ENCODE results near the gene NUP37. TPM values are rescaled to one million over a fixed set of nuclear protein-coding genes. Genes with fewer than 3 reads are reported as not detected.

The NUP37 gene
- total and polyA plus RNA-seq, 2 of the 8 experiments (the other 6 are each of a cell fraction or from before 2014, with no cell fraction given) = 53.5 to 71.0 TPM

- TF ChIP-seq, protein P1, sequence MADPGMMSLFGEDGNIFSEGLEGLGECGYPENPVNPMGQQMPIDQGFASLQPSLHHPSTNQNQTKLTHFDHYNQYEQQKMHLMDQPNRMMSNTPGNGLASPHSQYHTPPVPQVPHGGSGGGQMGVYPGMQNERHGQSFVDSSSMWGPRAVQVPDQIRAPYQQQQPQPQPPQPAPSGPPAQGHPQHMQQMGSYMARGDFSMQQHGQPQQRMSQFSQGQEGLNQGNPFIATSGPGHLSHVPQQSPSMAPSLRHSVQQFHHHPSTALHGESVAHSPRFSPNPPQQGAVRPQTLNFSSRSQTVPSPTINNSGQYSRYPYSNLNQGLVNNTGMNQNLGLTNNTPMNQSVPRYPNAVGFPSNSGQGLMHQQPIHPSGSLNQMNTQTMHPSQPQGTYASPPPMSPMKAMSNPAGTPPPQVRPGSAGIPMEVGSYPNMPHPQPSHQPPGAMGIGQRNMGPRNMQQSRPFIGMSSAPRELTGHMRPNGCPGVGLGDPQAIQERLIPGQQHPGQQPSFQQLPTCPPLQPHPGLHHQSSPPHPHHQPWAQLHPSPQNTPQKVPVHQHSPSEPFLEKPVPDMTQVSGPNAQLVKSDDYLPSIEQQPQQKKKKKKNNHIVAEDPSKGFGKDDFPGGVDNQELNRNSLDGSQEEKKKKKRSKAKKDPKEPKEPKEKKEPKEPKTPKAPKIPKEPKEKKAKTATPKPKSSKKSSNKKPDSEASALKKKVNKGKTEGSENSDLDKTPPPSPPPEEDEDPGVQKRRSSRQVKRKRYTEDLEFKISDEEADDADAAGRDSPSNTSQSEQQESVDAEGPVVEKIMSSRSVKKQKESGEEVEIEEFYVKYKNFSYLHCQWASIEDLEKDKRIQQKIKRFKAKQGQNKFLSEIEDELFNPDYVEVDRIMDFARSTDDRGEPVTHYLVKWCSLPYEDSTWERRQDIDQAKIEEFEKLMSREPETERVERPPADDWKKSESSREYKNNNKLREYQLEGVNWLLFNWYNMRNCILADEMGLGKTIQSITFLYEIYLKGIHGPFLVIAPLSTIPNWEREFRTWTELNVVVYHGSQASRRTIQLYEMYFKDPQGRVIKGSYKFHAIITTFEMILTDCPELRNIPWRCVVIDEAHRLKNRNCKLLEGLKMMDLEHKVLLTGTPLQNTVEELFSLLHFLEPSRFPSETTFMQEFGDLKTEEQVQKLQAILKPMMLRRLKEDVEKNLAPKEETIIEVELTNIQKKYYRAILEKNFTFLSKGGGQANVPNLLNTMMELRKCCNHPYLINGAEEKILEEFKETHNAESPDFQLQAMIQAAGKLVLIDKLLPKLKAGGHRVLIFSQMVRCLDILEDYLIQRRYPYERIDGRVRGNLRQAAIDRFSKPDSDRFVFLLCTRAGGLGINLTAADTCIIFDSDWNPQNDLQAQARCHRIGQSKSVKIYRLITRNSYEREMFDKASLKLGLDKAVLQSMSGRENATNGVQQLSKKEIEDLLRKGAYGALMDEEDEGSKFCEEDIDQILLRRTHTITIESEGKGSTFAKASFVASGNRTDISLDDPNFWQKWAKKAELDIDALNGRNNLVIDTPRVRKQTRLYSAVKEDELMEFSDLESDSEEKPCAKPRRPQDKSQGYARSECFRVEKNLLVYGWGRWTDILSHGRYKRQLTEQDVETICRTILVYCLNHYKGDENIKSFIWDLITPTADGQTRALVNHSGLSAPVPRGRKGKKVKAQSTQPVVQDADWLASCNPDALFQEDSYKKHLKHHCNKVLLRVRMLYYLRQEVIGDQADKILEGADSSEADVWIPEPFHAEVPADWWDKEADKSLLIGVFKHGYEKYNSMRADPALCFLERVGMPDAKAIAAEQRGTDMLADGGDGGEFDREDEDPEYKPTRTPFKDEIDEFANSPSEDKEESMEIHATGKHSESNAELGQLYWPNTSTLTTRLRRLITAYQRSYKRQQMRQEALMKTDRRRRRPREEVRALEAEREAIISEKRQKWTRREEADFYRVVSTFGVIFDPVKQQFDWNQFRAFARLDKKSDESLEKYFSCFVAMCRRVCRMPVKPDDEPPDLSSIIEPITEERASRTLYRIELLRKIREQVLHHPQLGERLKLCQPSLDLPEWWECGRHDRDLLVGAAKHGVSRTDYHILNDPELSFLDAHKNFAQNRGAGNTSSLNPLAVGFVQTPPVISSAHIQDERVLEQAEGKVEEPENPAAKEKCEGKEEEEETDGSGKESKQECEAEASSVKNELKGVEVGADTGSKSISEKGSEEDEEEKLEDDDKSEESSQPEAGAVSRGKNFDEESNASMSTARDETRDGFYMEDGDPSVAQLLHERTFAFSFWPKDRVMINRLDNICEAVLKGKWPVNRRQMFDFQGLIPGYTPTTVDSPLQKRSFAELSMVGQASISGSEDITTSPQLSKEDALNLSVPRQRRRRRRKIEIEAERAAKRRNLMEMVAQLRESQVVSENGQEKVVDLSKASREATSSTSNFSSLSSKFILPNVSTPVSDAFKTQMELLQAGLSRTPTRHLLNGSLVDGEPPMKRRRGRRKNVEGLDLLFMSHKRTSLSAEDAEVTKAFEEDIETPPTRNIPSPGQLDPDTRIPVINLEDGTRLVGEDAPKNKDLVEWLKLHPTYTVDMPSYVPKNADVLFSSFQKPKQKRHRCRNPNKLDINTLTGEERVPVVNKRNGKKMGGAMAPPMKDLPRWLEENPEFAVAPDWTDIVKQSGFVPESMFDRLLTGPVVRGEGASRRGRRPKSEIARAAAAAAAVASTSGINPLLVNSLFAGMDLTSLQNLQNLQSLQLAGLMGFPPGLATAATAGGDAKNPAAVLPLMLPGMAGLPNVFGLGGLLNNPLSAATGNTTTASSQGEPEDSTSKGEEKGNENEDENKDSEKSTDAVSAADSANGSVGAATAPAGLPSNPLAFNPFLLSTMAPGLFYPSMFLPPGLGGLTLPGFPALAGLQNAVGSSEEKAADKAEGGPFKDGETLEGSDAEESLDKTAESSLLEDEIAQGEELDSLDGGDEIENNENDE (IDR thresholded peaks at IDR 0.05; ENCODE audit: insufficient replicate concordance, low read length) = no peak
- TF ChIP-seq ATF3 (IDR thresholded peaks at IDR 0.05; ENCODE audit: insufficient read depth, low read depth, low read length) (no peak), ATF2 (IDR thresholded peaks at IDR 0.05; ENCODE audit: low read length) (no peak), HDAC2 (IDR thresholded peaks at IDR 0.05; ENCODE audit: borderline replicate concordance in 1 of 2, low read depth in 2 of 2, low read length in 2 of 2) (no peak), JUND (IDR thresholded peaks at IDR 0.05; ENCODE audit: low read length) (peak; percentile 28; the same call in 1 of the 2 replicates)
These were observed 58.1 kb downstream of the NUP37 start, which contains the start of gene WASHC3 (continued) for GRCh38 chr12:102061560-102062418.
